ENCODE results near the gene CBX6.

CBX6 gene

GRCh38 chr22:38828616-38829205, 43.3 kb downstream of the CBX6 start:
- no peak for TF ChIP-seq Cebpa-rat (IDR thresholded peaks at IDR 0.05)
- Histone ChIP-seq H3K4me1 (peaks cover 21 to 58% (median 57%) of the 10 kb centered on the region in 10 experiments), H3K9me3 (replicated peaks in 1 of 11) (no peaks in the 10 kb centered on the region), H4K20me1 (peaks cover 0 to 18% (median 7%) of the 10 kb centered on the region in 11 experiments; a peak in 9 of 22 replicates), H3K4me3 (no peak overlapping the region), H3K4me2 (peak overlapping the region in 10 of 11 experiments; percentile 25 to 87 (median 80); a peak in 18 of 22 replicates), H3K27ac (peak overlapping the region in 5 of 11 experiments; percentile 5 to 87 (median 83); a peak in 7 of 22 replicates), H3K9ac (0 out of 22 replicates have a peak overlapping the region, but pooled peaks of 1 of the 11 experiments have one; percentile 0), H3K36me3 (peaks cover 0 to 9% (median 0%) of the 10 kb centered on the region in 11 experiments; a peak in 4 of 22 replicates), H3K27me3 (no peaks in the 10 kb centered on the region)

- no peak for TF ChIP-seq Cebpa-rat (IDR thresholded peaks at IDR 0.05)
- H3K9ac ChIP-seq, result 0 out of 22 replicates have a peak overlapping the region, but pooled peaks of 1 of the 11 experiments have one; percentile 0
- H3K4me3 ChIP-seq, result no peak overlapping the region
- H4K20me1 ChIP-seq, result peaks cover 0 to 21% (median 9%) of the 10 kb centered on the region in 11 experiments; a peak in 10 of 22 replicates
- peaks cover 21 to 55% (median 52%) of the 10 kb centered on the region in 10 experiments for H3K4me1 ChIP-seq
- no peaks in the 10 kb centered on the region for H3K9me3 ChIP-seq (replicated peaks in 1 of 11)
- no peaks in the 10 kb centered on the region for H3K27me3 ChIP-seq
- H3K4me2 ChIP-seq, result peak overlapping the region in 10 of 11 experiments; percentile 6 to 87 (median 78); a peak in 17 of 22 replicates
- peak overlapping the region in 3 of 11 experiments; percentile 36 to 87 (median 83); a peak in 4 of 22 replicates for H3K27ac ChIP-seq
- peaks cover 0 to 10% (median 0%) of the 10 kb centered on the region in 11 experiments; a peak in 4 of 22 replicates for H3K36me3 ChIP-seq
These were observed 43.8 kb downstream of the CBX6 start for GRCh38 chr22:38828191-38828590.

GRCh38 chr22:38827510-38827909, 44.5 kb downstream of the CBX6 start:
- Histone ChIP-seq H3K27ac (no peak overlapping the region), H3K4me3 (no peak overlapping the region), H3K36me3 (peaks cover 0 to 14% (median 0%) of the 10 kb centered on the region in 11 experiments; a peak in 5 of 22 replicates), H4K20me1 (peaks cover 0 to 28% (median 9%) of the 10 kb centered on the region in 11 experiments; a peak in 10 of 22 replicates), H3K27me3 (no peaks in the 10 kb centered on the region), H3K4me2 (no peak overlapping the region), H3K9ac (no peak overlapping the region), H3K9me3 (replicated peaks in 1 of 11) (no peaks in the 10 kb centered on the region), H3K4me1 (peaks cover 21 to 48% (median 45%) of the 10 kb centered on the region in 10 experiments)
- no peak for TF ChIP-seq Cebpa-rat (IDR thresholded peaks at IDR 0.05)

GRCh38 chr22:38826801-38827200, 45.2 kb downstream of the CBX6 start:
- no peak for TF ChIP-seq Cebpa-rat (IDR thresholded peaks at IDR 0.05)
- no peak overlapping the region for H3K4me3 ChIP-seq
- no peaks in the 10 kb centered on the region for H3K9me3 ChIP-seq (replicated peaks in 1 of 11)
- H3K36me3 ChIP-seq, result peaks cover 0 to 14% (median 0%) of the 10 kb centered on the region in 11 experiments; a peak in 5 of 22 replicates
- H3K27me3 ChIP-seq, result no peaks in the 10 kb centered on the region
- peaks cover 21 to 41% (median 38%) of the 10 kb centered on the region in 10 experiments for H3K4me1 ChIP-seq
- no peak overlapping the region for H3K4me2 ChIP-seq
- H4K20me1 ChIP-seq, result peaks cover 0 to 31% (median 9%) of the 10 kb centered on the region in 11 experiments; a peak in 10 of 22 replicates
- H3K27ac ChIP-seq, result no peak overlapping the region
- no peak overlapping the region for H3K9ac ChIP-seq

- Histone ChIP-seq H3K27me3 (no peaks in the 10 kb centered on the region), H4K20me1 (peaks cover 0 to 35% (median 10%) of the 10 kb centered on the region in 11 experiments; a peak in 10 of 22 replicates), H3K4me2 (no peak overlapping the region), H3K9ac (no peak overlapping the region), H3K9me3 (replicated peaks in 1 of 11) (no peaks in the 10 kb centered on the region), H3K4me1 (peaks cover 18 to 37% (median 34%) of the 10 kb centered on the region in 10 experiments), H3K36me3 (peaks cover 0 to 14% (median 0%) of the 10 kb centered on the region in 11 experiments; a peak in 5 of 22 replicates), H3K27ac (no peak overlapping the region), H3K4me3 (no peak overlapping the region)
- no peak for TF ChIP-seq Cebpa-rat (IDR thresholded peaks at IDR 0.05)
These were observed 45.6 kb downstream of the CBX6 start for GRCh38 chr22:38826386-38826785.

DNA sequence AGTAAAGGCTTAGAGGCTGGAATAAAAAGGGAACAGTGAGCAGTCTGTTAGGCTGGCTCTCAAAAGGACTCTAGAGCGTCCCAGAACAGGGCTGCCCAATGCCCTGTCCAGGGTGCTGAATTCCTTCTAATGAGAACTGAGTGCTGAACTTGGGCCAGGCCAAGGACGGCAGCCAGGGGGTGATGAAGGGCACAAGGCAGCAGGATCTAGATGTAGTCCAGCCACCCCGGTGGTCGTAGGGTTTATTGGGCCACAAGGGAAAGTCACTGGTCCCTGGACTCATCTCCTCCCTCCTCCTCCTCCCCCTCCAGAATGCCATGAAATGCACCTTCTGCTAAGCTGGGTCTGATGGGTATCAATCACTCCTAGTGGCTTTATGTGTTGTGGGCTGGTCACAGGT, 47.4 kb downstream of the CBX6 start:
- H3K9me3 ChIP-seq (replicated peaks in 1 of 11), result no peaks in the 10 kb centered on the region
- peaks cover 0 to 52% (median 10%) of the 10 kb centered on the region in 11 experiments; a peak in 10 of 22 replicates for H4K20me1 ChIP-seq
- TF ChIP-seq Cebpa-rat (IDR thresholded peaks at IDR 0.05), result no peak
- H3K27me3 ChIP-seq, result no peaks in the 10 kb centered on the region
- H3K27ac ChIP-seq, result no peak overlapping the region
- peaks cover 7 to 28% (median 17%) of the 10 kb centered on the region in 10 experiments; a peak in 18 of 20 replicates for H3K4me1 ChIP-seq
- H3K9ac ChIP-seq, result no peak overlapping the region
- H3K36me3 ChIP-seq, result peaks cover 0 to 14% (median 0%) of the 10 kb centered on the region in 11 experiments; a peak in 5 of 22 replicates
- no peak overlapping the region for H3K4me2 ChIP-seq
- no peak overlapping the region for H3K4me3 ChIP-seq

DNA sequence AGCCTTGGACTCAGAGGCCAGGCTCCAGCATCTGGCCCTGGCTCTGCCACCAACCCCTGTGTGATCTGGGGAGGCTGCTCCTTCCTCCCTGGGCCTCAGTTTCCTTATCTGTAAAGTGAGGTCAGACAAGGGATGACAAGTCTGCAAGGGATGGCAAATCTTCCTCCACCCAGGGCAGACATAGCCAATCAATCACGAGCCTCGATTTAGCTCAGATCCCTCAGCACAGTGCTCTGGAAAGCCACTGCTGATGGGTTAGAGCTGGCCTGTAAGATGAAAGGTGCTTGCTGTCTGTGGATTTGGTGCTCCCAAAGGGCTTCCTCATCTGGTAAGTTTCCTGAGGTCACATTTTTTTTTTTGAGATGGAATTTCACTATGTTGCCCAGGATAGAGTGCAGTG, 48.4 kb downstream of the CBX6 start:
- no peak overlapping the region for H3K27ac ChIP-seq
- peaks cover 0 to 11% (median 0%) of the 10 kb centered on the region in 11 experiments; a peak in 5 of 22 replicates for H3K36me3 ChIP-seq
- no peaks in the 10 kb centered on the region for H3K9me3 ChIP-seq (replicated peaks in 1 of 11)
- no peak overlapping the region for H3K4me2 ChIP-seq
- no peak for TF ChIP-seq Cebpa-rat (IDR thresholded peaks at IDR 0.05)
- no peak overlapping the region for H3K4me3 ChIP-seq
- no peak overlapping the region for H3K9ac ChIP-seq
- H3K27me3 ChIP-seq, result no peaks in the 10 kb centered on the region
- H4K20me1 ChIP-seq, result peaks cover 0 to 62% (median 9%) of the 10 kb centered on the region in 11 experiments; a peak in 10 of 22 replicates
- H3K4me1 ChIP-seq, result peaks cover 5 to 19% (median 7%) of the 10 kb centered on the region in 10 experiments; a peak in 17 of 20 replicates

DNA sequence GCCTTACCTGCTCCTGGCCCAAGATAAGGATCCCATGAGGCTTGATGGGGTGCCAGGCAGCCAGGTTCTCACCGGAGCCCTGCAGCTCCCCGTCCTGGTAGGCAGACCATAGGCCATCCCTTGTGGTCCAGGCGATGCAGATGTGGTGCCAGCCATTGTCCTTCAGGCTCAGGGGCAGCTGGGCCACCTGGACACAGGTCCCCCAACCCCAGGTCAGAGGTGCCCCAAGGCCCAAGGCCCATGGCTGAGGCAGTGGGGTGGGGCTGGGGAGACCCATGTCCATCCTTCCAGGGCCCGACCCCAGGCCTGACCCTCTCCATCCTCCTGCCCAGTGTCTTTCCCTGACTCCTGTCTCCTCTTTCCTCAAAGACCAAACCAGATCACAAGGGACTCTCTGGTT, 48.9 kb downstream of the CBX6 start:
- Histone ChIP-seq H3K4me3 (no peak overlapping the region), H3K27ac (no peak overlapping the region), H3K4me2 (no peak overlapping the region), H3K27me3 (no peaks in the 10 kb centered on the region), H3K36me3 (peaks cover 0 to 10% (median 0%) of the 10 kb centered on the region in 11 experiments; a peak in 5 of 22 replicates), H4K20me1 (peaks cover 0 to 63% (median 9%) of the 10 kb centered on the region in 11 experiments; a peak in 10 of 22 replicates), H3K4me1 (peaks cover 0 to 13% (median 2%) of the 10 kb centered on the region in 10 experiments; a peak in 13 of 20 replicates), H3K9ac (no peak overlapping the region), H3K9me3 (replicated peaks in 1 of 11) (no peaks in the 10 kb centered on the region)
- TF ChIP-seq Cebpa-rat (IDR thresholded peaks at IDR 0.05), result no peak

GRCh38 chr22:38820020-38820419, 52.0 kb downstream of the CBX6 start:
- Histone ChIP-seq H3K4me2 (no peak overlapping the region), H3K4me1 (peaks cover 0 to 12% (median 0%) of the 10 kb centered on the region in 10 experiments; a peak in 4 of 20 replicates), H3K9me3 (replicated peaks in 1 of 11) (no peaks in the 10 kb centered on the region), H3K9ac (no peak overlapping the region), H4K20me1 (peaks cover 0 to 50% (median 5%) of the 10 kb centered on the region in 11 experiments; a peak in 9 of 22 replicates), H3K36me3 (peaks cover 0 to 5% (median 0%) of the 10 kb centered on the region in 11 experiments; a peak in 2 of 22 replicates), H3K27ac (no peak overlapping the region), H3K4me3 (no peak overlapping the region), H3K27me3 (no peaks in the 10 kb centered on the region)
- no peak for TF ChIP-seq Cebpa-rat (IDR thresholded peaks at IDR 0.05)

Measured in BLaER1 treated with 17β-estradiol and CSF1 and Interleukin-3, amounts not matched to agents 10 nM and 100 nM (cell line).